Neural progenitor cell (in vitro differentiated cells): ENCODE results near the gene CPN2. TPM values are rescaled to one million over a fixed set of nuclear protein-coding genes. Genes with fewer than 3 reads are reported as not detected.
A peak's percentile ranks its signal among the peaks of the same experiment; 100 is the strongest.

Source experiments
- DNase-seq: peaks from one replicate; pipeline ENCODE4 v3.0.0-alpha.2; 2016; ENCODE audit warnings: low spot score
- H2AFZ ChIP-seq: fragments of 200-600 bp; sonication (generic); replicated peaks from 2 replicates; pipeline ENCODE4 v1.6.1; 2016; ENCODE audit warnings: antibody characterized with exemption
- H3F3A ChIP-seq: fragments of 200-600 bp; sonication (generic); 2 replicates; pipeline ENCODE4 v1.6.1; 2016; ENCODE audit warnings: antibody characterized with exemption, low read depth
- H3K27ac ChIP-seq: fragments of 200-600 bp; sonication (generic); 2 replicates; pipeline ENCODE4 v1.5.1; 2016; ENCODE audit warnings: mild to moderate bottlenecking
- H3K27me3 ChIP-seq: fragments of 200-600 bp; sonication (generic); 2 replicates; pipeline ENCODE4 v1.6.1; 2016; ENCODE audit warnings: mild to moderate bottlenecking, moderate library complexity
- H3K36me3 ChIP-seq: fragments of 200-600 bp; sonication (generic); 2 replicates; pipeline ENCODE4 v1.5.1; 2016
- H3K4me1 ChIP-seq: fragments of 200-600 bp; sonication (generic); 2 replicates; pipeline ENCODE4 v1.6.1; 2016; ENCODE audit warnings: mixed run types
- H3K4me2 ChIP-seq: fragments of 200-600 bp; sonication (generic); 2 replicates; pipeline ENCODE4 v1.6.1; 2016
- H3K4me3 ChIP-seq: fragments of 200-600 bp; sonication (generic); 2 replicates; pipeline ENCODE4 v1.5.1; 2016
- H3K79me2 ChIP-seq: fragments of 200-600 bp; sonication (generic); 2 replicates; pipeline ENCODE4 v1.6.1; 2016; ENCODE audit warnings: low read depth
- H3K9ac ChIP-seq: fragments of 200-600 bp; sonication (generic); 2 replicates; pipeline ENCODE4 v1.6.1; 2016
- H3K9me3 ChIP-seq: fragments of 200-600 bp; sonication (generic); 2 replicates; pipeline ENCODE4 v1.5.1; 2016; ENCODE audit warnings: low read depth
- H4K20me1 ChIP-seq: fragments of 200-600 bp; sonication (generic); 2 replicates; pipeline ENCODE4 v1.6.1; 2016; ENCODE audit warnings: low read depth
- H3K27ac Mint-ChIP-seq: 3 replicates; pipeline ENCODE4 v1.8.0; 2021; ENCODE audit warnings: mixed read lengths
- H3K27me3 Mint-ChIP-seq: 2 replicates; pipeline ENCODE4 v1.8.0; 2022; ENCODE audit warnings: low read depth, mild to moderate bottlenecking, inconsistent platforms, moderate library complexity, mixed read lengths; ENCODE audit not compliant: insufficient read depth
- H3K36me3 Mint-ChIP-seq: 3 replicates; pipeline ENCODE4 v1.8.0; 2021; ENCODE audit warnings: mixed read lengths
- H3K4me1 Mint-ChIP-seq: 3 replicates; pipeline ENCODE4 v1.8.0; 2021; ENCODE audit warnings: mixed read lengths
- H3K4me3 Mint-ChIP-seq: 3 replicates; pipeline ENCODE4 v1.8.0; 2021; ENCODE audit warnings: mild to moderate bottlenecking, moderate library complexity, mixed read lengths
- H3K9me3 Mint-ChIP-seq: 3 replicates; pipeline ENCODE4 v1.8.0; 2020; ENCODE audit warnings: mixed read lengths
- CTCF ChIP-seq: fragments of 200-600 bp; sonication (generic); IDR thresholded peaks from 2 replicates; pipeline ENCODE4 v1.5.1; 2017; ENCODE audit warnings: antibody characterized with exemption, mild to moderate bottlenecking
- EZH2 ChIP-seq: fragments of 200-600 bp; sonication (generic); IDR thresholded peaks from 2 replicates; pipeline ENCODE4 v1.6.1; 2017; ENCODE audit warnings: antibody characterized with exemption, mild to moderate bottlenecking, moderate library complexity
- EZH2phosphoT487 ChIP-seq: fragments of 200-600 bp; sonication (generic); IDR thresholded peaks from 2 replicates; pipeline ENCODE4 v1.6.1; 2017; ENCODE audit warnings: antibody characterized with exemption
- total RNA-seq: library from RNA; depleted of rRNA; stranded (reverse); fragments of >200 nt; gene quantifications from 2 replicates; pipeline ENCODE4 v1.2.3, GENCODE V29; 2015; ENCODE audit warnings: low replicate concordance

Gene CPN2
- total RNA-seq, 1 donor from 2014 or later, result not detected

GRCh38 chr3:194381460-194381875 is 30.3 kb upstream of the CPN2 start:
- no peaks in the 10 kb centered on the region for H3K79me2 ChIP-seq
- DNase-seq, result no peak
- Mint-ChIP-seq H3K4me1 (peaks cover 42% of the 10 kb centered on the region), H3K9me3 (no peaks in the 10 kb centered on the region), H3K4me3 (no peak overlapping the region), H3K27me3 (peaks cover 8% of the 10 kb centered on the region), H3K36me3 (no peaks in the 10 kb centered on the region), H3K27ac (no peak overlapping the region)
- H3F3A ChIP-seq, result peaks cover 40% of the 10 kb centered on the region
- H3K27ac ChIP-seq, result no peak overlapping the region
- H3K4me1 ChIP-seq, result peaks cover 58% of the 10 kb centered on the region
- no peak for TF ChIP-seq EZH2phosphoT487
- TF ChIP-seq CTCF, result no peak
- no peak for TF ChIP-seq EZH2
- no peak overlapping the region for H2AFZ ChIP-seq
- H3K4me2 ChIP-seq, result no peak overlapping the region
- H3K36me3 ChIP-seq, result no peaks in the 10 kb centered on the region
- no peaks in the 10 kb centered on the region for H4K20me1 ChIP-seq
- no peaks in the 10 kb centered on the region for H3K27me3 ChIP-seq
- no peaks in the 10 kb centered on the region for H3K9me3 ChIP-seq
- H3K4me3 ChIP-seq, result no peak overlapping the region
- no peak overlapping the region for H3K9ac ChIP-seq

- Histone ChIP-seq H3K9ac (no peak overlapping the region), H3K4me1 (peaks cover 61% of the 10 kb centered on the region), H2AFZ (no peak overlapping the region), H3K27me3 (no peaks in the 10 kb centered on the region), H3K27ac (no peak overlapping the region), H4K20me1 (no peaks in the 10 kb centered on the region), H3K4me3 (no peak overlapping the region), H3K36me3 (no peaks in the 10 kb centered on the region), H3K9me3 (no peaks in the 10 kb centered on the region), H3K4me2 (no peak overlapping the region), H3K79me2 (no peaks in the 10 kb centered on the region), H3F3A (peaks cover 39% of the 10 kb centered on the region)
- peaks cover 53% of the 10 kb centered on the region for H3K4me1 Mint-ChIP-seq
- H3K27ac Mint-ChIP-seq, result no peak overlapping the region
- H3K36me3 Mint-ChIP-seq, result no peaks in the 10 kb centered on the region
- TF ChIP-seq EZH2 (no peak), EZH2phosphoT487 (no peak), CTCF (no peak)
- no peak for DNase-seq
- peaks cover 7% of the 10 kb centered on the region for H3K27me3 Mint-ChIP-seq
- no peak overlapping the region for H3K4me3 Mint-ChIP-seq
- no peaks in the 10 kb centered on the region for H3K9me3 Mint-ChIP-seq
These were observed 29.2 kb upstream of the CPN2 start for GRCh38 chr3:194380326-194380725.

GRCh38 chr3:194379651-194380050 is 28.5 kb upstream of the CPN2 start:
- H3K27me3 ChIP-seq, result no peaks in the 10 kb centered on the region
- Mint-ChIP-seq H3K4me3 (no peak overlapping the region), H3K36me3 (no peaks in the 10 kb centered on the region), H3K9me3 (no peaks in the 10 kb centered on the region), H3K4me1 (peaks cover 59% of the 10 kb centered on the region), H3K27ac (peak overlapping the region; percentile 51), H3K27me3 (peaks cover 9% of the 10 kb centered on the region)
- no peaks in the 10 kb centered on the region for H3K79me2 ChIP-seq
- H3K9me3 ChIP-seq, result no peaks in the 10 kb centered on the region
- peaks cover 64% of the 10 kb centered on the region for H3K4me1 ChIP-seq
- no peaks in the 10 kb centered on the region for H4K20me1 ChIP-seq
- H2AFZ ChIP-seq, result no peak overlapping the region
- H3K9ac ChIP-seq, result no peak overlapping the region
- H3K4me3 ChIP-seq, result no peak overlapping the region
- no peak for DNase-seq
- H3K27ac ChIP-seq, result no peak overlapping the region
- H3F3A ChIP-seq, result peaks cover 45% of the 10 kb centered on the region
- no peak for TF ChIP-seq CTCF
- TF ChIP-seq EZH2phosphoT487, result no peak
- TF ChIP-seq EZH2, result no peak
- no peaks in the 10 kb centered on the region for H3K36me3 ChIP-seq
- no peak overlapping the region for H3K4me2 ChIP-seq
